NCI-H446 treated with DMSO at 0.1 percent for 48 hours (cell line): Measurements from ENCODE around the gene CNBD2.
"Not testable (repeated sequence)": the region's sequence is repeated elsewhere in the genome, so short reads cannot be mapped to it uniquely, and the experiment has no call there.

Experiments used
- DNase-seq: peaks from one replicate; lab custom pipeline; 2025; lab: John Stamatoyannopoulos, UW

CNBD2 gene

DNA sequence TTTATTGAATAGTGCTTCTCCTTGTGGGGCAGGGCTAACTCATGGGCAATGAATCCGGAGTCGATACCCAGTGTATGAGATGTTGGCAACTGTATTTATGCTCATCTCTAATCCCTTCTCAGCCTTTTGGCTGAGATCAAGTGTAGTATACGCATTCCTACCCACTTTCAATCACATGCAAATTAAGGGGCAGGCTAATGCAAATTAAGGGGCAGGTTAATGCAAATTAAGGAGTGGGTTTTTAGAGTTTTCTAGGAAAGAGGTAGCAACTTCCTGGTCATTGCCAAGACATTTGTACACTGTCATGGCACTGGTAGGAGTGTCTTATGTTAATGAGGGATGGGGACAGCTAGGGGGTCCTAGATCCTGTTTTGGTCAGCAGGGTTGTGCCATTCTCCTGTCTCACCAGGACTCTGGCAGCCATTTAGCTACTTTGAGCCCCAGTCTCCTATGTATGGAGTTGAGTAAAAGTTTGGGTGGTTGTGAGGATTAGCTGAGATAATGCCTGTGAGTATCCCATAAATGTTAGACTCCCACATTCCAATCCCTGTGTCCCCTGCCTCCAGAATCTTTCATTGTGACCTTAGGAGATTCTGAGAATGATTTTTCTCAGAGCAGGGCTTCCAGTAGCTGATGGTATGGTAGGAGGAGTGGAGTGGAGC lies at the start of gene CNBD2:
Gene CNBD2 (plus strand): TSS at position 612 of the 662 bp plus-strand sequence. CDS start 173 bp downstream, outside the sequence.
- DNase-seq: no peak

DNA sequence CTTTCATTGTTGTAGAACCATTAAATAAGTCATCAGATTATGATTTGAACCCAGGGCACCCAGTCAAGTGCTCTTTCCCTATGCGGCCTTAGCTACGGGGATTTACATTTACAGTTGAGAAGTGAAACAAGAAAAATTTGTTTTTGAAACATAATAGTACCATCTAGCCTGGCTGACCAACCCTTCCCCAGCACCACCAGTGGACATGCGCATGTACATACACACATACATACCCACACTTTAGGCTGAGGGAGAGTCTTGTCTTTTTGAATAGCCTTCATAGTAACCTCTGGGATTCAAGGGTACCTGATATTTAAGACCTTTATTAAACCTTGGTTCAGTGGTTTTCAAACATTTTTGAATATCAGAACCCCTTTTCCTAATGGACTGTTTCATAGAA lies 47.9 kb upstream of the CNBD2 start:
- no peak for DNase-seq

DNA sequence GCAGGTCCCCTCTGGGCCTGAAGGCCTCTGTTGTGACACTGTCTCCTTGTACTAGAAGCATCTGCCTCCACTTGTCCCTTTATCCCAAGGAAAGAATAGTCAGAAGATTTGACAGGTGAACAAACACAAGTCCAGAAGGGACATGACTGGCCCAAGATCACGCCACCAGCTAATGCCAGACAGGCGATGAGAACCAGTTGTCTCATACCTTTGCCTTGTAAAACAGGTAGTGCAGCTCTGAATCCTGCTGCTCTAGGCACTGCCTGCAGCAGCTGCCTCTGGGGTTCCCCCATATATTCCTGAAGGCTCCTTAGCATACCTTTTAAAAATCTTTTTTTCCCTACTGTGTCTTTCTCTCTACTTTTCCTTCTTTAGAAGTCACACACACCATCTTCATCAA lies 39.1 kb upstream of the CNBD2 start:
- no peak for DNase-seq

DNA sequence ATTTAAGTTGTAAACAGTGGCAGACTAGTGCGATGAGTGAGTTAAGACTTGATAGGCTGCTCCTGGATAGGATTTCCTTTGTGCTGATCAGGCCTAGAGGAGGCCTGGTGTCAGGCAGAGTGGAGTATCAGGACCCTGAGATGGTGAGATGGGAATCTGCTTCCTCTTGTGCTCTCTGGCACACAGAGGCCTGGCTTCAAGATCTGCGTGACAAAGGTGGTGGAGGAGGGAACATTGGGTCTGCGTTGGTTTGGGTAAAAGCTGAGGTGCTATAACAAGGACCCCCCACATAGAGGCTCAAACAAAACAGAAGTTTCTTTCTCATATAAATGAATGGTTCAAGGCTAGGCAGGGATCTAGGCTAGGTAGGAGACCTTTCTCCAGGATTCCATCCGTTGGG lies 34.3 kb upstream of the CNBD2 start:
- no peak for DNase-seq

DNA sequence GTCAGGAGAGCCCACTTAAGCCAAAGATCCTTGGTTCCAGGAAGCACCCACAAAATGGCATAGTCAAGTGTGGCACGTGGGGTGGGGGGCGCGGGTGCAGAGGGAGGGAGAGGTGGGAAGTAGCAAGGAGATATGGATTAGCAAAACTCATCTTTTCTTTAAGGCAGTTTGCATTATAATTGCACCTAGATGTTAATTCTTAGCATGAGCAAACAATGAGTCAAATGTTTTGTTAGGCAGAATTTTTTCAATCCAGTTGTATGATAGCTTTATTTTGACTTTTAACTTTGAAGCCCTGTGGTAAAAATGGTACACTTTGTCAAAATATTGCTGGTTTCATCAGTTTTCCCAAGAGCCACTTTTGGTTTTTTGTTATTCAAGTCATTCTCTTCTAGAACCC lies 29.1 kb upstream of the CNBD2 start:
- DNase-seq: no peak

DNA sequence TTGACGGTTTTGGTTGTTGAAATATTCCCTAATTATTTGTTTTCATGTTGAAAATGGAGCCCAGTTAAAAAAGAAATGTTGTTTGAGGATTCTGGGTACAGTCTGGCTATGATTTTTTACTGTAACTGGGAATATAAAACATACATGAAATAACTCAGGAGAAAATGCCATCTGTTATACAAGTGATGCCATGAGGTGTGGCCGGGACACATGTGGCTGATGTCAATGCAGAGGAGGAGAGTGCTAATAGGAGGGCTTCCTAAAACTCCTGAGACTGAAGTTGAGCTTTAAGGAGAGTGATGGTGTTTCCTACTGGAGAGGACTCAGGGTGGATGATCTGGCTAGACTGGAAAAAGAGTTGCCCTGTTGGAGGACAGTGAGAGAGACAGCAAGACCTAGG lies 26.8 kb upstream of the CNBD2 start:
- DNase-seq: no peak

DNA sequence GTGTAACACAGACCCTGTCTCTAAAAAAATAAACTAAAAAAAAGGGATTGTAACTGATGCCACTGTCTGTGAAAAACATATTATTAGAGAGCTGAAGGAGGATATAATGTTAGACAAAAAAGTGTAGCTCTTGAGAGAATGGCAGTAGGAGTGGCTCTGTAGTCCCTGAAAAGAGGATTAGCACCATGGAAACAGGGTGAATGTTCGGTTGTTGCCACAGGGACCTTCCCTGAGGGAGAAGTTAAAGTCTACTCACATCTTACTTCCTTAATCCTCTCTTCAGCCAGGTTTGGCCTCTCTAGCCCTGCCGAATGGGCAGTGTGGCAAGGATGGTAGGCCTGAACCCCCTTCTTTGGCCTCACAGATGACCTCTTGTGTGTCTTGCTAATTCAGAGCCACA lies 26.1 kb upstream of the CNBD2 start:
- DNase-seq: no peak

DNA sequence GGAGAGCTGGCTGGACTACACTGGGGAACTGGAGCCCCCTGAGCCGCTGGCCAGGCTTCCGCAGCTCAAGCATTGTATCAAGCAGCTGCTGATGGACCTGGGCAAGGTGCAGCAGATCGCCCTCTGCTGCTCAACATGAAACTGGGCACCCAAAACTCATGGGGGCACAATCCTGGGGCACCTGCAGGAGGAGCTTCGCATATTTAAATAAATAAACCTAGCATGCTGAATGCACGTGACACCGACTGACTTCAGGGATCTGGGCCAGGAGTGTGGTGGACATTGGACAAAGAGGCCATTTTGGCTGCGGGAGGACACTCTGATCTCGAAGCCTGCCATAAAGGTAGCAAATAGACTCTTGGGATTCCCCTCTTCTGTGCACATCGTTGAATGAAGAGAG lies 20.9 kb upstream of the CNBD2 start:
- DNase-seq: no peak

DNA sequence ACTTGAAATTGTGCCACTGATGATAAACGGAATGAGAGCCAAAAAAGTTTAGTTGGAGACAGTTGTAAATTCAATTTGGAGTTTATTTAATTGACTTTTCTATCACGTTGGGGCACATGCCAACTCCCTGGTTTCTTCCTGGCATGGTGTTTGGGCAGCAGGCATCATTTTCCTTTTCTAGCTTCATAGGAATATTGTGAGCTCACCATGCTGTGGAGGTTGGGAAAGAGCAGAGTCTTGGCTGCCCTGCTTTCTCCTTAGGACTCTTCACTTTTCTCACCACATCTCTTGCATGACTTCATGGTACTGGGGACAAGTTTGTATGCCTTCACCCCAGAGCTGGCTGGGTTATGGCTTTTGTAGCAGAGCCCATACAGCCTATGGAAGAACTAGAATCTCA lies 20.5 kb upstream of the CNBD2 start:
- no peak for DNase-seq

DNA sequence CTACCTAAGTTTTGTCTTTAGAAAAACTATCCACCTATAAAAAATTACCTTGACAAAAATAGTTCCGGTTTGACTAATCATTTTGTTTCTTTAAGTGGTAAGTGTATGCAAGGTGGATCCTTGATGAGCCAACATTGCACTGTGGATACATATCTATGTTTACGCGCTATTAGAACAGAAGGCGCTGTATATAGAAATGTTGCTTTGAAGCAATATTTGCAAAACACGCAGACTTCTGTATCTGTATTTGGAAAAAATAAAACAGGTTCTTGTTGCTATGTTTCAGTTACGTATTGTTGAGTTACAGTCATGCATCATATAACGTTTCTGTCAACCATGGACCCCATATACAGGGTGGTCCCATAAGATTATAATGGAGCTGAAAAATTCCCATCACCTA lies 18.3 kb upstream of the CNBD2 start:
- no peak for DNase-seq

DNA sequence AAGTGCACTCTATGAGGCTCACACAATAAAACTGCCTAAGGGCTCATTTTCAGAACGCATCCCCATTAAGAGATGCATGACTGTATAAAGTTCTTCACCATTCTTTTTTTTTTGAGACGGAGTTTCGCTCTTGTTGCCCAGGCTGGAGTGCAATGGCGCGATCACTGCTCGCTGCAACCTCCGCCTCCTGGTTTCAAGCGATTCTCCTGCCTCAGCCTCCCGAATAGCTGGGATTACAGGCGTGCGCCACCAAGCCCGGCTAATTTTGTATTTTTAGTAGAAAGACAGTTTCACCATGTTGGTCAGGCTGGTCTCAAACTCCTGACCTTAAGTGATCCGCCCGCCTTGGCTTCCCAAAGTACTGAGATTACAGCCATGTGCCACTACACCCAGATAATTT lies 16.3 kb upstream of the CNBD2 start:
- DNase-seq: not testable (repeated sequence)

DNA sequence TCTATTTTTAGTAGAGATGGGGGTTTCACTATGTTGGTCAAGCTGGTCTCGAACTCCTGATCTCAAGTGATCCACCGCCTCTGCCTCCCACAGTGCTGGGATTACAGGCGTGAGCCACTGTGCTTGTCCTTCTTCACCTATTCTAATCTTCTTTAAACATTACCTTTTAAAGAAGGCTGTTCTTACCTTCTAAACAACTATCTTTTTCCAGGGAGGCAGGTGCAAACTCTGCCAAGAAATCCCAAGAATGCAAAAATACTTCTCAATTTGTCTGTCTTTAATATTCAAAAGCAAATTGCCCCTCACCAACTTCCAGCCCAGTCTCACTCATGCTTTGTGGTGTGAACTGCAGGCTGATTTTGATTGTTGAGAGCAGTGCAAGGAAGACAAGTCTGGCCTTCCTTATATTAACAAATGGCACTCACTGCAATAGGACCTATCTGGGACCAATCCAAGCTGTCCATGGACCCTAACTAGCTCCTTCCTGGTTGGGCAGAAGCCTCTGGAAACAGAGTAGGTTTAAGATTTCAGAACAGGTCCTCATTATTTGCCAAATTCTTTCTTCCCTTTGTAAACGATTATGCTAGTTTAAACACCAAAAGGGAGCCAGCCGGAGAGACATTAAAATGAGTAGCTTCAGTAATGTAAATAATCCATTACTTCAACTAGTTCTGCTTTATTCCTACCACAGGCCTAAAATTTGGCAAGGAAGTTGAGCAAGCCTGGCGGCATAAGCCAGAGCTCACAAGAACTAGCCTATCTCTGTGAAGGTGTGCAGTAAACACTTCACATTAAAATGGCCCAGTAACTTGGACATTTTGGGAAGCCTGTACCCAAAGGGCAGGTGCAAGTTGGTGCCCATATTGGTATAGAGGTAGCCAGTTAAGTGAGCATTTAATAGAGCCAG lies 15.7 kb upstream of the CNBD2 start:
- peak; percentile 32 for DNase-seq

DNA sequence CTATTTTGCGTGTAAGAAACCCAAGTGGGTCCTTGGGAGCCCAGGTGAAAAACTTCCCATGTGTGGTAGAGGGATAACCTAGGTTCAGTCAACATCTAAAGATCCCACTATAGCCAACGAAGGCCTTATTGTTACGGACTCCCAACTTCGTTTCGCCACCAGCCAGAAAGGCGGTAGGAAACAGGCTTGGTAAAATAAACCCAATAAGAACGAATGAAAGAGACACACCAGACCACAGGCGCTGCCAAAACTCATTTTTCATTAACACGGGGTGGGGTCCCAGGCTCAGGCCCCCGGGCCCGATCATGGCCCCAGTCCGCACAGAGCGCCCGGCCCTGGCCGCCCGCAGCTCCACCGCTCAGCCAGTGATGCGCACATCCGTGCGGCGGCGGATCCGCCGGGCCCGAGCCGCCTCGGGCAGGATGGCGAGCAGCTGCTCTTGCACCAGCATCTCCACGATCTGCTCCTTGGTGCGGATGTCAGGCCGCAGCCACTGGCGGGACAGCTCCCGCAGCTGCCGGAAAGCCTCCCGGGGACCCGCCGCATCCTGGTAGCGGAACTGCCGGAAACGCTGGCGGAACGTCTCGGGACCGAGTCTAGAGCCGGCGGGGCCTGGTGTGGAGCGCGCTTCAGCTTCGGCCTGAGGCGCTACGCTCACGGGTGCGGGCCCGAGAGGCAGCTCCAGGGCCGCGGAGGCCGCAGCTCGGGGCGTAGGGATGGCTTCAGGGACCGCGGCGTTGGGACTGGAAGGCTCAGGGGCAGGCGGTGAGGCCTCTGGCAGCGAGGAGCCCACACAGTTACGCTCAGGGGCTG lies 14.8 kb upstream of the CNBD2 start:
- DNase-seq: no peak

DNA sequence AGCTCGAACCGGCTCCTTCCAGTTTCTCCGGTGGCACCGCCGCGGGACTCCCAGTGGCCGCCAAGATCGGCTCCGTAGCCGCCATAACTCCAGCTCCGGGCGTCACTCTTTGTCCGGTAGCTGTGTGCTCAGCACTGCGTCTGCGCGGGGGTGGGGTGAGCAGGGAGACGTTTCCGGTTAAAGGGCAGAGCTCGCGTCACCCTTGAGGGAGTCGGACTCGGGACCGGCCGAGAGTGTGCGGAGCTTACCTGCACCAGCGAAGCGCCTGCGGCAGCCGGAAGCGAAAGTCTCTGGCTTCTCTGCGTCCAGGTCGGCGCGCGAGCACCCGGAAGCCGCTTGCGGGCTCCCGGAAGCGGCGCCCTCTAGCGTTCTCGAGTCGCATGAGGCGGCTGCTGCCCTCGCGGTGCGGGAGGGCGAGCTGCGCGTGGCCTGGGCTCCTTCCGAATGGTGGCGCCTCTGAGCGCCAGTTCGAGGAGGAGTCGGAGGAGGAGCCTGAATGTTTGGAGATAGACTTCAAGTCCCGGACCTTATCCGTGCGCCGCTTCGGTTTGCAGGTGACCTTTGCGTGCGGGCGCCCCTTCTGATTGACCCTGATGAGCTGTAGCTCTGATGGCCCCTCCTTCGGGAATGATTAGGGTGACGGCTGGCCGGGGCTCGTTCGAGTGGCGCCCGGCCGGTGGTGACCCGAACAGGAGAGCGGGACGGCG lies 14.0 kb upstream of the CNBD2 start, which contains the start of gene SCAND1:
Gene SCAND1 (minus strand): TSS at position 303 of the 707 bp plus-strand sequence. CDS start 218 bp downstream, at position 85.
- peak; percentile 95 for DNase-seq

DNA sequence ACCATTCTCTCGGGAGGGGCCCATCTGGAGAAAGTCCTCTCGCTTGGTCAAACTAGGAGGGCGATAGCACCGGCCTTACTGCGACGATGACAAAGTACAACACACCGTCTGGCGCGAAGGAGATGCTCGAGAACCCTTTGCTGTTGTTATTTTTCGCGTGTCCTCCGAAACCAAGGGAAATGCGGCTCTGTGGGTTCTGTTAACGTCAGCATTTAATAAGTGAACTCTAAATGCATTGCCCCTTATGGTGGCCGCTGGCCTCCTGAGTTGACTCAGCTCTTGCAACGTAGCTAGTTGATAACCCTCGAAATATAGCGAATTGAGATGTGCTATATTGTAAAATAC lies 13.5 kb upstream of the CNBD2 start:
- DNase-seq: no peak

DNA sequence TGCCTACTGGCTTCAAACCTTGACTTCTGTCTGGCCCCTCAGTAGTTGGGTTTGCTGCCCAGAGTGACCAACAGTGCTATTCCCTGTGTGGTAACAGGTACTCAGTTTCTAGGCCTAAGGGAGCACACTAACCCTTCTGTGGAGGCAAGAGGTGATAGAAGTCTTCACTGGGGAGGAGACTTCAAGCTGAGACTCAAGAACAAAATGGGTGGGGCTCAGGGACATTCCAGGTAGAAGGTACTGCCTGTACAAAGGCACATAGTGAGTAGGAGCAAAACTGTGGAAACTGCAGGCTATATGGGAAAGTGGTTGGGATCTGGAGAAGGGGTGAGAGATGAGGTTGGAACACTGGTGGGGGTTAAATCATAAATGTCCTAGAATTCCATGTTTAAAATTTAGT lies 11.8 kb upstream of the CNBD2 start:
- DNase-seq: no peak

DNA sequence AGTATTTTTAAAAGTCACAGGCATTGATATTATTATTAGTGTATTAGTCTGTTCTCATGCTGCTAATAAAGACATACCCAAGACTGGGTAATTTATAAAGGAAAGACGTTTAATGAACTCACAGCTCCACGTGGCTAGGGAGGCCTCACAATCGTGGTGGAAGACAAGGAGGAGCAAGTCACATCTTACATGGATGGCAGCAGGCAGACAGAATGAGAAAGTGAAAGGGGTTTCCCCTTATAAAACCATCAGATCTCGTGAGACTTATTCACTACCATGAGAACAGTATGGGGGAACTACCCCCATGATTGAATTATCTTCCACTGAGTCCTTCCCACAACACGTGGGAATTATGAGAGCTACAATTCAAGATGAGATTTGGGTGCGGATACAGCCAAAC lies 9.1 kb upstream of the CNBD2 start:
- DNase-seq: not testable (repeated sequence)

DNA sequence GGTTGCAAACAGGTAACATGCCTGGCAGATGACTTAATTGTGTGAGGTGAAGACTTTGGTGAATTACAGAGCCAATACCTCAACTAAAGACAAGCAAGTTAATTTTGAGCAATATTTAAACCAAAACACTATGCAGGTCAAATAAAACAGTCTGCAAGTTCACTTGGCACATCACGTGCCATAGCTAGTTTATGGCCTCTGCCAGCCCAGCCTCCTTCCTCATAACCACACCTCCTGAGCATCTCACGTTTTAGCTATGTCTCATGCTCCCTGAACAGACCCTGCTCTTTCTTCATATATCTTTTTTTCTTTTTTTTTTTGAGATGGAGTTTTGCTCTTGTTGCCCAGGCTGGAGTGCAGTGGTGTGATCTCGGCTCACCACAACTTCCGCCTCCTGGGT lies 4.5 kb upstream of the CNBD2 start:
- no peak for DNase-seq

DNA sequence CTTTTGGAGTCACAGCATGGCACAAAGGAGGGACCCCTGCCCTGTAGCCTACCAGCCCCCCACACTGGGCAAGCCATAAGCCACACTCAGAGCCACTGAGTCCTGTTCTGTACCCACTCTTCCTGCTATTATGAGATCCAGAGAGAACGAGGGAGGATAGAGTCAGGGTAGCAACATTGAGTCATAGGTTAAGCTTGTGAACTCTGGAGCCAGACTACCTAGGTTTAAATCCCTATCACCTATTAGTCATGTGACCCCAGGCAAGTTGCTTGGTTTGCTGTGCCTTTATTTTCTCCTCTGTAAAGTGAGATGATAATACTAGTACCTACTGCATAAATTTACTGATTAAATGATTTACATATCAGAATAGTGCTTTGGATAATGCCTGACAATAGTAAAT lies 540 bp downstream of the CNBD2 start:
- no peak for DNase-seq

DNA sequence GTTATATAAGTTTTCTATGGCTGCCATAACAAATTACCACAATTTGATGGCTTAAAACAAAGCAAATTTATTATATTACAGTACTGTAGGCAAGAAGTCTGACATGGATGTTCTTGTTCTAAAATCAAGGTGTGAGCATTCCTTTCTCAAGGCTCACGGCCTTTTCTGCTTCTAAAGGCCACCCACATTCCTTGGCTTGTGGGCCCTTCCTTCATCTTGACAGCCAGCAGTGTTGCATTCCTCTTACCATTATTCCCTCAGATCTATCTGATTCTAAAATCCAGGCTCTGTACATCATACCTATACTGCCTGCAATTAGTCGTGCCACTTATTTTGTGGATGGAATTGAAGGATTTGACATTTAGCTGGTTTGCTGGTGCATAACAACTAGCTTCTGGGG lies 3.6 kb downstream of the CNBD2 start:
- no peak for DNase-seq

DNA sequence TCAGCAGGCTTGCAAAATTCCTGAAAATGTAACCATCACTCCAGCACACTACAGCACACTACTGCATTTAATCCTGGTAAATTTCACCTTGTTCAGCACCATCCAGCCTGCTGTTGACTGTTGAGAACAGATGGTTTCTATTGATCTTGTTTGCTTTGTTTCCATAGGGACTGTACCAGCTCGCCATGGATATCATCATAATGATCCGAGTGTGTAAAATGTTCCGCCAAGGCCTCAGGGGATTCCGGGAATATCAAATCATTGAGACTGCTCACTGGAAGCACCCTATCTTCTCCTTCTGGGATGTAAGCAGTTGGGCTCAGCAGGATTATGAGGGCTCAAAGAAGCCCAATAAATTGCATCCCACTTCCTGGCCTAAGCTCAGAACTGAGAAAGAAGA lies 4.1 kb downstream of the CNBD2 start:
- DNase-seq: peak; percentile 70

DNA sequence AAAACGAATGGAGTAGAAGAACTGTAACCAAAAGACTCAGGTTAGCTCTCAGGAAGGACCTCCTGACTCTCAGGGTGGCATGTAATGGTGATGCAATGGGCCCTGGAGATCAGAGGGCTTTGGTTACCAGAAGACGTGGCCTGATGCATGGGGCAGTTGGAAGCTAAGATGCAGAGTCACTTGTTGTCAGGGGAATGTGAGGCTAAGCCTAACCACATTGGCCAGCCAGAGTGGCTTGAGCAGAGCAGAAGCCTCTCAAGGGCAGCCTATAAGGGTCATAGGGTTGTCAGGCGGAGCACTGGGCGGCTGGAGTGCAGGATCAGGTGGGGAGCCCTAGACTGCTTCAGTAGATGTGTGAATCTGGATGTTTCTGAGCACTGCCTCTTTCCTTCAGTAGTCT lies 5.9 kb downstream of the CNBD2 start:
- DNase-seq: no peak
